ENCODE data around the gene LRRC25.
A peak's percentile ranks its signal among the peaks of the same experiment; 100 is the strongest.

Gene LRRC25

DNA sequence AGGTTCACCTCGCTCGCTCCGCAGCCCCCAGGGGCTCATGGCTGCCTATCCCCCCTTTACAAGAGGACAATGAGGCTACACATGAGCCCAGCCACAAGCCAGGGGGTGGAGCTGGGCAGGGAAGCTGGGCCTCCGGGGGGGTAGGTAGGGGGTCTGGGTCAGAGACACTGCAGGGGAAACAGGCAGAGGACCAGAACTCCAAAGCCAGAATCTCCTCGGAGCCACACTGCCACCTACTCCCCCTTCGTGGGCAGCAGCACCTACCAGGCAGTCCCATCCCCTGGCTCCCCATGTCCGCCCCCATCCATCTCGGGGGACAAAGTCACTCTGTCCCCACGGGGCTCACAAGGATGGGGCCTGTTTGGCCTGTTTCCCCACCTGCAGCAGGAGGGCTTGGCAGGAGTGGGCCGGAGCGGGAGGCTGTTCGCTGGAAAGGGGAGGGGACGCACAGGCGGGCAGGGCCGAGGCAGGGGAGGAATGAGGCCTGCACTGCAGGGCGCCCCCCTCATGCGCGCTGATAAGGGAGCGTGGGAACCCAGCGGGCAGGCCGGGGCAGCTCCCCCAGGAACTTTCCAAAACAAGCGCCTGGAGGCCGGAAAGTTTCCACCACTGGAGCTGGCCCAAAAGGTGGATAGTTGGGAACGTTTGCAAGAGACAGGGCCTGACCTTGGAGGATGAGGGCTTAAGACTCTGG, 41.1 kb upstream of the LRRC25 start (continued):
- TF ChIP-seq, protein P1, sequence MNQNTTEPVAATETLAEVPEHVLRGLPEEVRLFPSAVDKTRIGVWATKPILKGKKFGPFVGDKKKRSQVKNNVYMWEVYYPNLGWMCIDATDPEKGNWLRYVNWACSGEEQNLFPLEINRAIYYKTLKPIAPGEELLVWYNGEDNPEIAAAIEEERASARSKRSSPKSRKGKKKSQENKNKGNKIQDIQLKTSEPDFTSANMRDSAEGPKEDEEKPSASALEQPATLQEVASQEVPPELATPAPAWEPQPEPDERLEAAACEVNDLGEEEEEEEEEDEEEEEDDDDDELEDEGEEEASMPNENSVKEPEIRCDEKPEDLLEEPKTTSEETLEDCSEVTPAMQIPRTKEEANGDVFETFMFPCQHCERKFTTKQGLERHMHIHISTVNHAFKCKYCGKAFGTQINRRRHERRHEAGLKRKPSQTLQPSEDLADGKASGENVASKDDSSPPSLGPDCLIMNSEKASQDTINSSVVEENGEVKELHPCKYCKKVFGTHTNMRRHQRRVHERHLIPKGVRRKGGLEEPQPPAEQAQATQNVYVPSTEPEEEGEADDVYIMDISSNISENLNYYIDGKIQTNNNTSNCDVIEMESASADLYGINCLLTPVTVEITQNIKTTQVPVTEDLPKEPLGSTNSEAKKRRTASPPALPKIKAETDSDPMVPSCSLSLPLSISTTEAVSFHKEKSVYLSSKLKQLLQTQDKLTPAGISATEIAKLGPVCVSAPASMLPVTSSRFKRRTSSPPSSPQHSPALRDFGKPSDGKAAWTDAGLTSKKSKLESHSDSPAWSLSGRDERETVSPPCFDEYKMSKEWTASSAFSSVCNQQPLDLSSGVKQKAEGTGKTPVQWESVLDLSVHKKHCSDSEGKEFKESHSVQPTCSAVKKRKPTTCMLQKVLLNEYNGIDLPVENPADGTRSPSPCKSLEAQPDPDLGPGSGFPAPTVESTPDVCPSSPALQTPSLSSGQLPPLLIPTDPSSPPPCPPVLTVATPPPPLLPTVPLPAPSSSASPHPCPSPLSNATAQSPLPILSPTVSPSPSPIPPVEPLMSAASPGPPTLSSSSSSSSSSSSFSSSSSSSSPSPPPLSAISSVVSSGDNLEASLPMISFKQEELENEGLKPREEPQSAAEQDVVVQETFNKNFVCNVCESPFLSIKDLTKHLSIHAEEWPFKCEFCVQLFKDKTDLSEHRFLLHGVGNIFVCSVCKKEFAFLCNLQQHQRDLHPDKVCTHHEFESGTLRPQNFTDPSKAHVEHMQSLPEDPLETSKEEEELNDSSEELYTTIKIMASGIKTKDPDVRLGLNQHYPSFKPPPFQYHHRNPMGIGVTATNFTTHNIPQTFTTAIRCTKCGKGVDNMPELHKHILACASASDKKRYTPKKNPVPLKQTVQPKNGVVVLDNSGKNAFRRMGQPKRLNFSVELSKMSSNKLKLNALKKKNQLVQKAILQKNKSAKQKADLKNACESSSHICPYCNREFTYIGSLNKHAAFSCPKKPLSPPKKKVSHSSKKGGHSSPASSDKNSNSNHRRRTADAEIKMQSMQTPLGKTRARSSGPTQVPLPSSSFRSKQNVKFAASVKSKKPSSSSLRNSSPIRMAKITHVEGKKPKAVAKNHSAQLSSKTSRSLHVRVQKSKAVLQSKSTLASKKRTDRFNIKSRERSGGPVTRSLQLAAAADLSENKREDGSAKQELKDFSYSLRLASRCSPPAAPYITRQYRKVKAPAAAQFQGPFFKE (tag by site-specific recombination; IDR thresholded peaks at IDR 0.05; ENCODE audit: borderline replicate concordance), result no peak
- TF ChIP-seq MZF1 (tag by site-specific recombination; IDR thresholded peaks at IDR 0.05; ENCODE audit: borderline replicate concordance) (peak; percentile 92), ZNF555 (tag by site-specific recombination; conservative IDR thresholded peaks at IDR 0.05) (no peak), ZNF404 (tag by site-specific recombination; IDR thresholded peaks at IDR 0.05) (no peak), ZEB2 (tag by site-specific recombination; IDR thresholded peaks at IDR 0.05) (peak; percentile 96), ZNF302 (tag by site-specific recombination; IDR thresholded peaks at IDR 0.05; ENCODE audit: low read depth) (no peak; the same call in 1 of the 2 replicates), ZNF157 (tag by site-specific recombination; IDR thresholded peaks at IDR 0.05) (no peak), ZNF623 (tag by site-specific recombination; IDR thresholded peaks at IDR 0.05) (no peak), ZFP3 (tag by site-specific recombination; IDR thresholded peaks at IDR 0.05; ENCODE audit: low read depth) (no peak), SP3 (tag by site-specific recombination; IDR thresholded peaks at IDR 0.05) (no peak; the same call in 1 of the 2 replicates), ZNF777 (tag by site-specific recombination; IDR thresholded peaks at IDR 0.05; ENCODE audit: borderline replicate concordance) (no peak), ZNF174 (tag by site-specific recombination; IDR thresholded peaks at IDR 0.05) (no peak), ZNF114 (tag by site-specific recombination; IDR thresholded peaks at IDR 0.05) (no peak), ZNF791 (tag by site-specific recombination; IDR thresholded peaks at IDR 0.05) (no peak), ZNF2 (tag by site-specific recombination; IDR thresholded peaks at IDR 0.05) (peak; percentile 27; the same call in 1 of the 2 replicates)
- TF ChIP-seq, protein P2, sequence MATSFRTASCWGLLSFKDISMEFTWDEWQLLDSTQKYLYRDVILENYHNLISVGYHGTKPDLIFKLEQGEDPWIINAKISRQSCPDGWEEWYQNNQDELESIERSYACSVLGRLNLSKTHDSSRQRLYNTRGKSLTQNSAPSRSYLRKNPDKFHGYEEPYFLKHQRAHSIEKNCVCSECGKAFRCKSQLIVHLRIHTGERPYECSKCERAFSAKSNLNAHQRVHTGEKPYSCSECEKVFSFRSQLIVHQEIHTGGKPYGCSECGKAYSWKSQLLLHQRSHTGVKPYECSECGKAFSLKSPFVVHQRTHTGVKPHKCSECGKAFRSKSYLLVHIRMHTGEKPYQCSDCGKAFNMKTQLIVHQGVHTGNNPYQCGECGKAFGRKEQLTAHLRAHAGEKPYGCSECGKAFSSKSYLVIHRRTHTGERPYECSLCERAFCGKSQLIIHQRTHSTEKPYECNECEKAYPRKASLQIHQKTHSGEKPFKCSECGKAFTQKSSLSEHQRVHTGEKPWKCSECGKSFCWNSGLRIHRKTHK (tag by site-specific recombination; IDR thresholded peaks at IDR 0.05), result no peak
- TF ChIP-seq, protein P3, sequence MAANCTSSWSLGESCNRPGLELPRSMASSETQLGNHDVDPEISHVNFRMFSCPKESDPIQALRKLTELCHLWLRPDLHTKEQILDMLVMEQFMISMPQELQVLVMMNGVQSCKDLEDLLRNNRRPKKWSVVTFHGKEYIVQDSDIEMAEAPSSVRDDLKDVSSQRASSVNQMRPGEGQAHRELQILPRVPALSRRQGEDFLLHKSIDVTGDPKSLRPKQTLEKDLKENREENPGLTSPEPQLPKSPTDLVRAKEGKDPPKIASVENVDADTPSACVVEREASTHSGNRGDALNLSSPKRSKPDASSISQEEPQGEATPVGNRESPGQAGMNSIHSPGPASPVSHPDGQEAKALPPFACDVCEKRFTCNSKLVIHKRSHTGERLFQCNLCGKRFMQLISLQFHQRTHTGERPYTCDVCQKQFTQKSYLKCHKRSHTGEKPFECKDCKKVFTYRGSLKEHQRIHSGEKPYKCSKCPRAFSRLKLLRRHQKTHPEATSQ (tag by site-specific recombination; IDR thresholded peaks at IDR 0.05), result no peak; the same call in 1 of the 2 replicates
- TF ChIP-seq, protein P4, sequence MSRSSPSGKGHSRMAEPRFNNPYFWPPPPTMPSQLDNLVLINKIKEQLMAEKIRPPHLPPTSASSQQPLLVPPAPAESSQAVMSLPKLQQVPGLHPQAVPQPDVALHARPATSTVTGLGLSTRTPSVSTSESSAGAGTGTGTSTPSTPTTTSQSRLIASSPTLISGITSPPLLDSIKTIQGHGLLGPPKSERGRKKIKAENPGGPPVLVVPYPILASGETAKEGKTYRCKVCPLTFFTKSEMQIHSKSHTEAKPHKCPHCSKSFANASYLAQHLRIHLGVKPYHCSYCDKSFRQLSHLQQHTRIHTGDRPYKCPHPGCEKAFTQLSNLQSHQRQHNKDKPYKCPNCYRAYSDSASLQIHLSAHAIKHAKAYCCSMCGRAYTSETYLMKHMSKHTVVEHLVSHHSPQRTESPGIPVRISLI (tag by site-specific recombination; IDR thresholded peaks at IDR 0.05), result no peak
- TF ChIP-seq, protein P5, sequence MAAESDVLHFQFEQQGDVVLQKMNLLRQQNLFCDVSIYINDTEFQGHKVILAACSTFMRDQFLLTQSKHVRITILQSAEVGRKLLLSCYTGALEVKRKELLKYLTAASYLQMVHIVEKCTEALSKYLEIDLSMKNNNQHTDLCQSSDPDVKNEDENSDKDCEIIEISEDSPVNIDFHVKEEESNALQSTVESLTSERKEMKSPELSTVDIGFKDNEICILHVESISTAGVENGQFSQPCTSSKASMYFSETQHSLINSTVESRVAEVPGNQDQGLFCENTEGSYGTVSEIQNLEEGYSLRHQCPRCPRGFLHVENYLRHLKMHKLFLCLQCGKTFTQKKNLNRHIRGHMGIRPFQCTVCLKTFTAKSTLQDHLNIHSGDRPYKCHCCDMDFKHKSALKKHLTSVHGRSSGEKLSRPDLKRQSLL (tag by site-specific recombination; IDR thresholded peaks at IDR 0.05), result 0 out of 2 replicates have a peak, but pooled peaks have one; percentile 12
- TF ChIP-seq, protein P6, sequence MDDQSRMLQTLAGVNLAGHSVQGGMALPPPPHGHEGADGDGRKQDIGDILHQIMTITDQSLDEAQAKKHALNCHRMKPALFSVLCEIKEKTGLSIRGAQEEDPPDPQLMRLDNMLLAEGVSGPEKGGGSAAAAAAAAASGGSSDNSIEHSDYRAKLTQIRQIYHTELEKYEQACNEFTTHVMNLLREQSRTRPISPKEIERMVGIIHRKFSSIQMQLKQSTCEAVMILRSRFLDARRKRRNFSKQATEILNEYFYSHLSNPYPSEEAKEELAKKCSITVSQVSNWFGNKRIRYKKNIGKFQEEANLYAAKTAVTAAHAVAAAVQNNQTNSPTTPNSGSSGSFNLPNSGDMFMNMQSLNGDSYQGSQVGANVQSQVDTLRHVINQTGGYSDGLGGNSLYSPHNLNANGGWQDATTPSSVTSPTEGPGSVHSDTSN (CRISPR knock-in tag; IDR thresholded peaks at IDR 0.05), result no peak; the same call in 1 of the 2 replicates
- TF ChIP-seq, protein P7, sequence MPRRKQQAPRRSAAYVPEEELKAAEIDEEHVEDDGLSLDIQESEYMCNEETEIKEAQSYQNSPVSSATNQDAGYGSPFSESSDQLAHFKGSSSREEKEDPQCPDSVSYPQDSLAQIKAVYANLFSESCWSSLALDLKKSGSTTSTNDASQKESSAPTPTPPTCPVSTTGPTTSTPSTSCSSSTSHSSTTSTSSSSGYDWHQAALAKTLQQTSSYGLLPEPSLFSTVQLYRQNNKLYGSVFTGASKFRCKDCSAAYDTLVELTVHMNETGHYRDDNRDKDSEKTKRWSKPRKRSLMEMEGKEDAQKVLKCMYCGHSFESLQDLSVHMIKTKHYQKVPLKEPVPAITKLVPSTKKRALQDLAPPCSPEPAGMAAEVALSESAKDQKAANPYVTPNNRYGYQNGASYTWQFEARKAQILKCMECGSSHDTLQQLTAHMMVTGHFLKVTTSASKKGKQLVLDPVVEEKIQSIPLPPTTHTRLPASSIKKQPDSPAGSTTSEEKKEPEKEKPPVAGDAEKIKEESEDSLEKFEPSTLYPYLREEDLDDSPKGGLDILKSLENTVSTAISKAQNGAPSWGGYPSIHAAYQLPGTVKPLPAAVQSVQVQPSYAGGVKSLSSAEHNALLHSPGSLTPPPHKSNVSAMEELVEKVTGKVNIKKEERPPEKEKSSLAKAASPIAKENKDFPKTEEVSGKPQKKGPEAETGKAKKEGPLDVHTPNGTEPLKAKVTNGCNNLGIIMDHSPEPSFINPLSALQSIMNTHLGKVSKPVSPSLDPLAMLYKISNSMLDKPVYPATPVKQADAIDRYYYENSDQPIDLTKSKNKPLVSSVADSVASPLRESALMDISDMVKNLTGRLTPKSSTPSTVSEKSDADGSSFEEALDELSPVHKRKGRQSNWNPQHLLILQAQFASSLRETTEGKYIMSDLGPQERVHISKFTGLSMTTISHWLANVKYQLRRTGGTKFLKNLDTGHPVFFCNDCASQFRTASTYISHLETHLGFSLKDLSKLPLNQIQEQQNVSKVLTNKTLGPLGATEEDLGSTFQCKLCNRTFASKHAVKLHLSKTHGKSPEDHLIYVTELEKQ (tag by site-specific recombination; IDR thresholded peaks at IDR 0.05; ENCODE audit: borderline replicate concordance), result peak; percentile 25; the same call in 1 of the 2 replicates

Measured in HEK293 (cell line).